ENCODE data around the gene HUS1B.

DNA sequence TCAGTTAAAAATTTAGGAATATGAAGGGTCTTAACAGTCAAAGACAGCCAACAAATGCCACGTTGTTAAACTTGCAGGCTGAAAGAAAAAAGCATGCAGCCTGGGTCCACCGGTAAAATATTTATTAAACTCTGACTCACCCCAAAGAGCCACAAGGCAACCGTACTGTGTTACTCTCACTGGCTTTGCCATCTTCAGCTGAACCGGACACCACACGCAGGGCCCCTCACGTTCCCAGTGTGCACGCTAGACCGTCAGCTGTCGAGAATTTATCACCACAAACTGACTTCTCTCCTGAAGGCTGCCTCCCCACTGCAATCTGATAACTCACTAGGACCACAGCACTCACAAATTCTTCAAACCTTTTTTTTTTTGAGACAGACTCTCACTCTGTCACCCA is 30.7 kb downstream of the HUS1B start:
- TF ChIP-seq PAX5 (IDR thresholded peaks at IDR 0.05; ENCODE audit: insufficient read depth, low read length, severe bottlenecking) (no peak), POLR2A (IDR thresholded peaks at IDR 0.05; ENCODE audit: low read depth, low read length) (no peak), POLR2AphosphoS5 (IDR thresholded peaks at IDR 0.05; ENCODE audit: low read depth, low read length) (no peak)

Measured in GM12891 (cell line).